ENCODE results near the gene KIF5B. TPM values are rescaled to one million over a fixed set of nuclear protein-coding genes. Genes with fewer than 3 reads are reported as not detected.
"Not testable (repeated sequence)": the region's sequence is repeated elsewhere in the genome, so short reads cannot be mapped to it uniquely, and the experiment has no call there.

KIF5B gene
- total and polyA plus RNA-seq, 2 experiments from 2014 or later: 49.4 to 90.3 TPM

DNA sequence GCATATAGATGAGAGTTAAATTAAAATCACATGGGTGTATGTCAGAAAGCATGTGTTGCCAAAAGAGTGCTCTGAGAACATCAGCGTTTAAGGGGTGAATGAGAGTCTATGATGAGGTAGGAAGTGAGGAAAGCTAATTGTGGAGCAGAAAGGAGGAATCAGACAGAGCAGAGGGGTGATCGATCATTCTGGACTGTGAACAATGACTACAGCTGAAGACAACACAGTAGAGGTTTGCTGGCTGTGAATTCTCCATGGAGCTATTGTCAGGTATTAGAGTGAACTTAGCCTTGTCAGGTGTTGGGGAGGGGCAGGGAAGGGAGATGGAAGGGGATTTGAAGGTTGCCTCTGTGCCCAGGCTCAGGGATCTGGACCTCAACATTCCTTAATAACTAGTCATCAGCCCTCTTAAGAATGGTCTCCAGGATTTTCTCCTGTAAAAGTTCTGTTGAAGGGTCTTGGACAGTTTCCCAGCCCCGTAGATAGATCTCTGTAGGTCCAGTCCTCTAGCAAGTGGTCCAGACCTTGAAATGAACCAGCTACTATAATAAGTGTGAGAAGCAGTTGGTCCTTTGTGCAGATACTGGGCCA is 57.1 kb downstream of the KIF5B start:
- H3K36me3 ChIP-seq: no peaks in the 10 kb centered on the region
- no peaks in the 10 kb centered on the region for H3K27me3 ChIP-seq
- no peak overlapping the region for H3K27ac ChIP-seq
- no peak overlapping the region for H3K4me3 ChIP-seq
- no peaks in the 10 kb centered on the region for H3K9me3 ChIP-seq (ENCODE audit: low read depth)
- DNase-seq (ENCODE audit: low read depth in 1 of 2, low spot score in 1 of 2): no peak
- H3K4me1 ChIP-seq (ENCODE audit: low read depth): no peaks in the 10 kb centered on the region
- TF ChIP-seq, protein P1, sequence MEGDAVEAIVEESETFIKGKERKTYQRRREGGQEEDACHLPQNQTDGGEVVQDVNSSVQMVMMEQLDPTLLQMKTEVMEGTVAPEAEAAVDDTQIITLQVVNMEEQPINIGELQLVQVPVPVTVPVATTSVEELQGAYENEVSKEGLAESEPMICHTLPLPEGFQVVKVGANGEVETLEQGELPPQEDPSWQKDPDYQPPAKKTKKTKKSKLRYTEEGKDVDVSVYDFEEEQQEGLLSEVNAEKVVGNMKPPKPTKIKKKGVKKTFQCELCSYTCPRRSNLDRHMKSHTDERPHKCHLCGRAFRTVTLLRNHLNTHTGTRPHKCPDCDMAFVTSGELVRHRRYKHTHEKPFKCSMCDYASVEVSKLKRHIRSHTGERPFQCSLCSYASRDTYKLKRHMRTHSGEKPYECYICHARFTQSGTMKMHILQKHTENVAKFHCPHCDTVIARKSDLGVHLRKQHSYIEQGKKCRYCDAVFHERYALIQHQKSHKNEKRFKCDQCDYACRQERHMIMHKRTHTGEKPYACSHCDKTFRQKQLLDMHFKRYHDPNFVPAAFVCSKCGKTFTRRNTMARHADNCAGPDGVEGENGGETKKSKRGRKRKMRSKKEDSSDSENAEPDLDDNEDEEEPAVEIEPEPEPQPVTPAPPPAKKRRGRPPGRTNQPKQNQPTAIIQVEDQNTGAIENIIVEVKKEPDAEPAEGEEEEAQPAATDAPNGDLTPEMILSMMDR (IDR thresholded peaks at IDR 0.05; ENCODE audit: low read depth, low read length): no peak

DNA sequence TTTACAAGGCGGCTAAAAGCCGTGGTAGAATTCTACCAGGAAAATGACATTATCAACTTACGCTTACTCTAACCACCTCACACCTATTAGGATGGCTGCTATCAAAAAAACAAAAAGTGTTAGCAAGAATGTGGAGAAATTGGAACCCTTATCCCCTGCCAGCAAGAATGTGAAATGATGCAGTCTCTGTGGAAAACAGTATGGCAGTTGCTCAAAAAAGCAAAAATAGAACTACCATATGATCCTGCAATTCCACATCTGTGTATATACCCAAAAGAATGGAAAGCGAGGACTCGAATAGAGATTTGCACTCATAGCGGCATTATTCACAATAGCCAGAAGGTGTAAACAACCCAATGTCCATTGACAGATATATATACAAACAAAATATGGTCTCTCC is 61.3 kb downstream of the KIF5B start:
- no peaks in the 10 kb centered on the region for H3K27me3 ChIP-seq
- TF ChIP-seq, protein P1 (IDR thresholded peaks at IDR 0.05; ENCODE audit: low read depth, low read length): no peak
- H3K9me3 ChIP-seq (ENCODE audit: low read depth): no peaks in the 10 kb centered on the region
- no peak overlapping the region for H3K4me3 ChIP-seq
- no peaks in the 10 kb centered on the region for H3K36me3 ChIP-seq
- H3K27ac ChIP-seq: no peak overlapping the region
- DNase-seq (ENCODE audit: low read depth in 1 of 2, low spot score in 1 of 2): no peak
- no peaks in the 10 kb centered on the region for H3K4me1 ChIP-seq (ENCODE audit: low read depth)

DNA sequence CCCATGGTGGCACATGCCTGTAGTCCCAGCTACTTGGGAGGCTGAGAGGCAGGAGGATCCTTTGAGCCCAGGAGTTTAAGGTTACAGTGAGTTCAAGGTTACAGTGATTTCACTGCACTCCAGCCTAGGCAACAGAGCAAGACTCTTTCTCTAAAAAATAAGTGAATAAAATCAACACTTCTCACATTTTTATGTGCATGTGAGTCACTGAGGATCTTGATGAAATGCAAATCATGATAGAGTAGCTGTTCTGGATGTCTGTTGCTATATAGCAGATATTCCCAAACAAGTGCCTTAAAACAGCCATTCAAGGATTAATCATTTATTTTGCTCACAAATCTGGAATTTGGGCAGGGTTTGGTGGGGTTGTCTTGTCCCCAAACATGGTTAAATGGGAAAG is 65.3 kb downstream of the KIF5B start:
- H3K9me3 ChIP-seq (ENCODE audit: low read depth): no peaks in the 10 kb centered on the region
- no peaks in the 10 kb centered on the region for H3K36me3 ChIP-seq
- no peak for DNase-seq (ENCODE audit: low read depth in 1 of 2, low spot score in 1 of 2)
- H3K4me1 ChIP-seq (ENCODE audit: low read depth): no peaks in the 10 kb centered on the region
- H3K4me3 ChIP-seq: no peak overlapping the region
- H3K27me3 ChIP-seq: no peaks in the 10 kb centered on the region
- H3K27ac ChIP-seq: no peak overlapping the region
- TF ChIP-seq, protein P1 (IDR thresholded peaks at IDR 0.05; ENCODE audit: low read depth, low read length): no peak

DNA sequence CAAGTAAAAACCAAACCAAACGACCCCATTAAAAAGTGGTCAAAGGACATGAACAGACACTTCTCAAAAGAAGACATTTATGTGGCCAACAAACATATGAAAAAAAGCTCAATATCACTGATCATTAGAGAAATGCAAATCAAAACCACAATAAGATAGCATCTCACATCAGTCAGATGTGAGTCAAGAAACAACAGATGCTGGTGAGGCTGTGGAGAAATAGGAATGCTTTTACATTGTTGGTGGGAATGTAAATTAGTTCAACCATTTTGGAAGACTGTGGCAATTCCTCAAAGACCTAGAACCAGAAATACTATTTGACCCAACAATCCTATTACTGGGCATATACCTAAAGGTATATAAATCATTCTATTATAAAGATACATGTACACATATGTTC is 68.4 kb downstream of the KIF5B start:
- not testable (repeated sequence) for H3K27ac ChIP-seq; H3K4me3 ChIP-seq; H3K36me3 ChIP-seq; DNase-seq (ENCODE audit: low read depth in 1 of 2, low spot score in 1 of 2); H3K27me3 ChIP-seq; H3K9me3 ChIP-seq (ENCODE audit: low read depth); H3K4me1 ChIP-seq (ENCODE audit: low read depth)

DNA sequence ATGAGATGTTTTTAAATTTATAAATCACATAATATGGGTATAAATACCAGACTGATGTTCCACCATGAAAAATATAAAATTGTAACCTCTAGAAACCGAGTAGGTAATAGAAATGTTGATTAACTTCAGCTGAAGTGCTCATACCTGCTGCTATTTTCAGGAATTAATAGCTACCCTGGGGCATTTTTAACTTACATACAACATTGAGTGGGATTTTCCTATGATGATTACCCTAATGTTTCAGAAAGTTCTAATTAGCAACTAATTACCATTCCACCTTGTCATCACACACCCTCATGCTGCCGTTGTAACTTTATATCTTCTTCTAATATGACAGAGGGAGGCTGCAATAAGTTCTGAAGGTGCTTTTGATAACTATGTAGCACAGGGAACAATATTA is 74.1 kb downstream of the KIF5B start:
- no peaks in the 10 kb centered on the region for H3K27me3 ChIP-seq
- TF ChIP-seq, protein P1 (IDR thresholded peaks at IDR 0.05; ENCODE audit: low read depth, low read length): no peak
- H3K36me3 ChIP-seq: no peaks in the 10 kb centered on the region
- H3K4me3 ChIP-seq: no peak overlapping the region
- no peak for DNase-seq (ENCODE audit: low read depth in 1 of 2, low spot score in 1 of 2)
- H3K9me3 ChIP-seq (ENCODE audit: low read depth): no peaks in the 10 kb centered on the region
- no peaks in the 10 kb centered on the region for H3K4me1 ChIP-seq (ENCODE audit: low read depth)
- no peak overlapping the region for H3K27ac ChIP-seq

DNA sequence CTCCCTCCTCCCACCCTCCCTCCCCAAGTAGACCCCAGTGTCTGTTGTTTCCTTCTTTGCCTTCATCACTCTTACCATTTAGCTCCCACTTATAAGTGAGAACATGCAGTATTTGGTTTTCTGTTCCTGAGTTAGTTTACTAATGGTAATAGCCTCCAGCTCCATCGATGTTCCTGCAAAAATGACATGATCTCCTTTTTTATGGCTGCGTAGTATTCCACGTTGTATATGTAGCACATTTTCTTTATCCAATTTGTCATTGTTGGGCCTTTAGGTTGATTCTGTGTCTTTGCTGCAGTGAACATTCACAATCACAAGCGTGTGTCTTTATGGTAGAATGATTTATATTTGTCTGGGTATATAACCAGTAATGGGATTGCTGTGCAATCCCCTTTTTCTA is 75.8 kb downstream of the KIF5B start:
- no peak for DNase-seq (ENCODE audit: low read depth in 1 of 2, low spot score in 1 of 2)
- Histone ChIP-seq H3K27me3 (no peaks in the 10 kb centered on the region), H3K4me3 (no peak overlapping the region), H3K27ac (no peak overlapping the region), H3K9me3 (ENCODE audit: low read depth) (no peaks in the 10 kb centered on the region), H3K36me3 (no peaks in the 10 kb centered on the region), H3K4me1 (ENCODE audit: low read depth) (no peaks in the 10 kb centered on the region)
- TF ChIP-seq, protein P1 (IDR thresholded peaks at IDR 0.05; ENCODE audit: low read depth, low read length): no peak

DNA sequence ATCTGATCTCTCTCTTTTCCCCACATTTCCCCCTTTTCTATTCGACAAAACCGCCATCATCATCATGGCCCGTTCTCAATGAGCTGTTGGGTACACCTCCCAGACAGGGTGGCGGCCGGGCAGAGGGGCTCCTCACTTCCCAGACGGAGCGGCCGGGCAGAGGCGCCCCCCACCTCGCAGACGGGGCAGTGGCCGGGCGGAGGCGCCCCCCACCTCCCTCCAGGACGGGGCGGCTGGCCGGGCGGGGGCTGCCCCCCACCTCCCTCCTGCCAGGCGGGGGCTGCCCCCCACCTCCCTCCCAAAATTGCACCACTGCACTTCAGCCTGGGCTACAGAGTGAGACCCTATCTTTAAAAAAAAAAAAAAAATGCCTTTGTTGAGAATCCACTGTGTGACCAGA is 77.2 kb downstream of the KIF5B start:
- not testable (repeated sequence) for H3K27ac ChIP-seq; DNase-seq (ENCODE audit: low read depth in 1 of 2, low spot score in 1 of 2); H3K27me3 ChIP-seq; H3K4me1 ChIP-seq (ENCODE audit: low read depth); H3K36me3 ChIP-seq; H3K4me3 ChIP-seq; H3K9me3 ChIP-seq (ENCODE audit: low read depth)
